ENCODE data around the gene ETV6.

GRCh38 chr12:11722071-11722470, 72.6 kb downstream of the ETV6 start:
- TF ChIP-seq CTCF (IDR thresholded peaks at IDR 0.05) (no peak), ZFX (IDR thresholded peaks at IDR 0.05; ENCODE audit: borderline replicate concordance) (no peak)
